CD4-positive, alpha-beta T cell treated with Interleukin-2 at 100 ng/mL for 4 hours (primary cell): ENCODE measurements around the gene PHETA1.
"Not testable (repeated sequence)": the region's sequence is repeated elsewhere in the genome, so short reads cannot be mapped to it uniquely, and the experiment has no call there.

Source experiments
- DNase-seq: peaks from one replicate; pipeline ENCODE4 v3.0.0-alpha.2; 2020; ENCODE audit warnings: low spot score

PHETA1 gene

GRCh38 chr12:111405149-111405858 lies 36.4 kb upstream of the PHETA1 start:
- DNase-seq, result peak; percentile 98

- DNase-seq, result peak; percentile 61
Observed at GRCh38 chr12:111404362-111405148, 35.7 kb upstream of the PHETA1 start.

- DNase-seq, result not testable (repeated sequence)
Observed at GRCh38 chr12:111402490-111402824, 33.6 kb upstream of the PHETA1 start.

GRCh38 chr12:111401167-111401605 lies 32.3 kb upstream of the PHETA1 start:
- DNase-seq, result no peak

- not testable (repeated sequence) for DNase-seq
Observed at GRCh38 chr12:111399741-111400404, 31.0 kb upstream of the PHETA1 start.

- DNase-seq, result no peak
Observed at GRCh38 chr12:111398530-111398929, 29.6 kb upstream of the PHETA1 start.

GRCh38 chr12:111396726-111397445 lies 28.0 kb upstream of the PHETA1 start:
- peak; percentile 86 for DNase-seq

GRCh38 chr12:111396271-111396670 lies 27.4 kb upstream of the PHETA1 start:
- DNase-seq, result not testable (repeated sequence)

GRCh38 chr12:111395336-111396187 lies 26.7 kb upstream of the PHETA1 start:
- DNase-seq, result no peak

- no peak for DNase-seq
Observed at GRCh38 chr12:111394480-111394879, 25.6 kb upstream of the PHETA1 start.

- no peak for DNase-seq
Observed at GRCh38 chr12:111393700-111394300, 24.9 kb upstream of the PHETA1 start.

GRCh38 chr12:111390910-111391309 lies 22.0 kb upstream of the PHETA1 start:
- no peak for DNase-seq

- DNase-seq, result no peak
Observed at GRCh38 chr12:111389635-111390034, 20.7 kb upstream of the PHETA1 start.

GRCh38 chr12:111387747-111388323 lies 18.9 kb upstream of the PHETA1 start:
- DNase-seq, result no peak

- no peak for DNase-seq
Observed at GRCh38 chr12:111386885-111387284, 18.0 kb upstream of the PHETA1 start.

GRCh38 chr12:111384596-111384995 lies 15.7 kb upstream of the PHETA1 start:
- DNase-seq, result no peak

- DNase-seq, result no peak
Observed at GRCh38 chr12:111379942-111380554, 11.2 kb upstream of the PHETA1 start.

- DNase-seq, result no peak
Observed at GRCh38 chr12:111377440-111377839, 8.5 kb upstream of the PHETA1 start.

GRCh38 chr12:111373231-111373630 lies 4.3 kb upstream of the PHETA1 start:
- DNase-seq, result not testable (repeated sequence)
